Measurements from ENCODE around the gene FHIT. TPM values are rescaled to one million over a fixed set of nuclear protein-coding genes. Genes with fewer than 3 reads are reported as not detected.

Gene FHIT
- total RNA-seq, 2 donors from 2014 or later, result 6.8 to 12.3 TPM

DNA sequence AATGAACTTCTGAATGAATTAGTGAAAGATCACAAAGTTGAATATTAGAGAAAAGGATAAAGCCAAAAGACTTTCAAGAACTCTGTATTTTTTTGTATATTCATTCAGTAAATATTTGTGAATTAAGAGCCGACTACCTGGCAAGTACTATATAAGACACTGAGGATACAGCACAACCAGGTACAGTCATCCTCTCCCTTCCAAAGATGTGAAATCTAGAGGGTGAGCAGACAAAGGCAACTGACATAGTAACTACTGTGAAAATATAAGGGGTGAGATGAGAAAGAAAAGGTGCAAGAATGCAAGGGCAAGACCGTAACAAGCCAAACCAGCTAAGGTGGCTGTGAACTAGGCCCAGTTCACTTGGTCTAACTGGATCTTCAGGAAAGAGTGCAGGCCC lies 1226.9 kb downstream of the FHIT start:
- Mint-ChIP-seq H3K36me3 (ENCODE audit: low read depth) (no peaks in the 10 kb centered on the region), H3K27ac (no peak overlapping the region), H3K4me1 (peaks cover 12% of the 10 kb centered on the region), H3K27me3 (ENCODE audit: insufficient read depth) (no peaks in the 10 kb centered on the region), H3K9me3 (no peaks in the 10 kb centered on the region), H3K4me3 (no peak overlapping the region)
- H3K27me3 ChIP-seq (ENCODE audit: control insufficient read depth, insufficient read depth, low read length, poor library complexity, severe bottlenecking), result no peaks in the 10 kb centered on the region
- H3K4me3 ChIP-seq (ENCODE audit: low read length), result no peak overlapping the region
- 97 to 100% methylated on average over 1 to 2 of the region's 2 CpGs for WGBS, 2 experiments (ENCODE audit: insufficient coverage in 1 of 2, insufficient read length in 1 of 2)
- H3K4me1 ChIP-seq (ENCODE audit: control insufficient read depth, insufficient read depth, low read length), result no peaks in the 10 kb centered on the region
- DNase-seq, result no peak
- TF ChIP-seq CTCF (conservative IDR thresholded peaks at IDR 0.05), result no peak
- no peaks in the 10 kb centered on the region for H3K36me3 ChIP-seq (ENCODE audit: control insufficient read depth, insufficient read depth, low read length)
- H3K27ac ChIP-seq (ENCODE audit: low read depth, low read length), result no peak overlapping the region
- no peak overlapping the region for H3K9ac ChIP-seq (ENCODE audit: extremely low read depth, low read length, poor library complexity, severe bottlenecking)
- H3K9me3 ChIP-seq (ENCODE audit: control insufficient read depth, low read length), result no peaks in the 10 kb centered on the region

- Mint-ChIP-seq H3K4me1 (peaks cover 12% of the 10 kb centered on the region), H3K27me3 (ENCODE audit: insufficient read depth) (no peaks in the 10 kb centered on the region), H3K9me3 (no peaks in the 10 kb centered on the region), H3K4me3 (no peak overlapping the region), H3K36me3 (ENCODE audit: low read depth) (no peaks in the 10 kb centered on the region), H3K27ac (no peak overlapping the region)
- DNase-seq, result no peak
- H3K9me3 ChIP-seq (ENCODE audit: control insufficient read depth, low read length), result no peaks in the 10 kb centered on the region
- H3K36me3 ChIP-seq (ENCODE audit: control insufficient read depth, insufficient read depth, low read length), result no peaks in the 10 kb centered on the region
- H3K4me1 ChIP-seq (ENCODE audit: control insufficient read depth, insufficient read depth, low read length), result no peaks in the 10 kb centered on the region
- no peak for TF ChIP-seq CTCF (conservative IDR thresholded peaks at IDR 0.05)
- no peak overlapping the region for H3K4me3 ChIP-seq (ENCODE audit: low read length)
- H3K27me3 ChIP-seq (ENCODE audit: control insufficient read depth, insufficient read depth, low read length, poor library complexity, severe bottlenecking), result no peaks in the 10 kb centered on the region
- no peak overlapping the region for H3K27ac ChIP-seq (ENCODE audit: low read depth, low read length)
- H3K9ac ChIP-seq (ENCODE audit: extremely low read depth, low read length, poor library complexity, severe bottlenecking), result no peak overlapping the region
Observed at GRCh38 chr3:60023189-60023588, 1228.1 kb downstream of the FHIT start.

- no peak overlapping the region for H3K27ac Mint-ChIP-seq
- H3K9me3 Mint-ChIP-seq, result no peaks in the 10 kb centered on the region
- H3K9me3 ChIP-seq (ENCODE audit: control insufficient read depth, low read length), result no peaks in the 10 kb centered on the region
- H3K4me1 Mint-ChIP-seq, result no peaks in the 10 kb centered on the region
- no peak for TF ChIP-seq CTCF (conservative IDR thresholded peaks at IDR 0.05)
- no peak overlapping the region for H3K4me3 Mint-ChIP-seq
- H3K36me3 Mint-ChIP-seq (ENCODE audit: low read depth), result no peaks in the 10 kb centered on the region
- 83 to 98% methylated on average over 1 to 2 of the region's 2 CpGs for WGBS, 2 experiments (ENCODE audit: insufficient coverage in 1 of 2, insufficient read length in 1 of 2)
- no peaks in the 10 kb centered on the region for H3K36me3 ChIP-seq (ENCODE audit: control insufficient read depth, insufficient read depth, low read length)
- H3K27me3 Mint-ChIP-seq (ENCODE audit: insufficient read depth), result no peaks in the 10 kb centered on the region
- H3K27ac ChIP-seq (ENCODE audit: low read depth, low read length), result no peak overlapping the region
- H3K4me3 ChIP-seq (ENCODE audit: low read length), result no peak overlapping the region
- H3K4me1 ChIP-seq (ENCODE audit: control insufficient read depth, insufficient read depth, low read length), result no peaks in the 10 kb centered on the region
- no peaks in the 10 kb centered on the region for H3K27me3 ChIP-seq (ENCODE audit: control insufficient read depth, insufficient read depth, low read length, poor library complexity, severe bottlenecking)
- no peak overlapping the region for H3K9ac ChIP-seq (ENCODE audit: extremely low read depth, low read length, poor library complexity, severe bottlenecking)
- DNase-seq, result no peak
Observed at GRCh38 chr3:60017631-60018030, 1233.6 kb downstream of the FHIT start.
